Nephron progenitor cell (in vitro differentiated cells): ENCODE results near the gene HBG2.
"Not testable (repeated sequence)": the region's sequence is repeated elsewhere in the genome, so short reads cannot be mapped to it uniquely, and the experiment has no call there.

ENCODE experiments used
- DNase-seq: peaks from one replicate; pipeline ENCODE4 v3.0.0; 2021
- H3K27ac Mint-ChIP-seq: 2 replicates; pipeline ENCODE4 v1.8.0; 2021; ENCODE audit warnings: mild to moderate bottlenecking, moderate library complexity, mixed read lengths
- H3K27me3 Mint-ChIP-seq: 2 replicates; pipeline ENCODE4 v1.8.0; 2021; ENCODE audit warnings: mild to moderate bottlenecking, low read depth, mixed read lengths; ENCODE audit not compliant: poor library complexity
- H3K36me3 Mint-ChIP-seq: 2 replicates; pipeline ENCODE4 v1.8.0; 2021; ENCODE audit warnings: low read depth, mixed read lengths
- H3K4me1 Mint-ChIP-seq: 2 replicates; pipeline ENCODE4 v1.8.0; 2021; ENCODE audit warnings: mixed read lengths
- H3K4me3 Mint-ChIP-seq: 2 replicates; pipeline ENCODE4 v1.8.0; 2021; ENCODE audit warnings: mild to moderate bottlenecking, moderate library complexity, mixed read lengths
- H3K9me3 Mint-ChIP-seq: 2 replicates; pipeline ENCODE4 v1.8.0; 2021; ENCODE audit warnings: mild to moderate bottlenecking, moderate library complexity, mixed read lengths
- CTCF ChIP-seq: fragments of 200-600 bp; sonication (generic); IDR thresholded peaks from 2 replicates; pipeline ENCODE4 v1.5.0; 2021; ENCODE audit warnings: antibody characterized with exemption

The HBG2 gene

GRCh38 chr11:5297721-5298323 is 43.2 kb upstream of the HBG2 start:
- TF ChIP-seq CTCF = no peak
- Mint-ChIP-seq H3K4me3 (no peak overlapping the region), H3K9me3 (no peaks in the 10 kb centered on the region), H3K36me3 (no peaks in the 10 kb centered on the region), H3K27ac (no peak overlapping the region), H3K4me1 (no peaks in the 10 kb centered on the region), H3K27me3 (peaks cover 2% of the 10 kb centered on the region)
- no peak for DNase-seq

- H3K4me1 Mint-ChIP-seq, H3K4me3 Mint-ChIP-seq, H3K27ac Mint-ChIP-seq, DNase-seq, H3K27me3 Mint-ChIP-seq, H3K36me3 Mint-ChIP-seq, H3K9me3 Mint-ChIP-seq: not testable (repeated sequence)
Observed at GRCh38 chr11:5294342-5294995, 39.9 kb upstream of the HBG2 start.

GRCh38 chr11:5293028-5293427 is 38.4 kb upstream of the HBG2 start:
- no peak for DNase-seq
- H3K9me3 Mint-ChIP-seq = no peaks in the 10 kb centered on the region
- H3K36me3 Mint-ChIP-seq = no peaks in the 10 kb centered on the region
- H3K27me3 Mint-ChIP-seq = peaks cover 7% of the 10 kb centered on the region
- TF ChIP-seq CTCF = no peak
- H3K27ac Mint-ChIP-seq = no peak overlapping the region
- H3K4me1 Mint-ChIP-seq = no peaks in the 10 kb centered on the region
- H3K4me3 Mint-ChIP-seq = no peak overlapping the region

GRCh38 chr11:5291207-5291838 is 36.7 kb upstream of the HBG2 start:
- H3K4me3 Mint-ChIP-seq = no peak overlapping the region
- no peak for DNase-seq
- H3K9me3 Mint-ChIP-seq = no peaks in the 10 kb centered on the region
- H3K4me1 Mint-ChIP-seq = no peaks in the 10 kb centered on the region
- TF ChIP-seq CTCF = peak; percentile 56
- H3K27me3 Mint-ChIP-seq = peaks cover 7% of the 10 kb centered on the region
- H3K36me3 Mint-ChIP-seq = no peaks in the 10 kb centered on the region
- H3K27ac Mint-ChIP-seq = no peak overlapping the region

GRCh38 chr11:5290106-5290505 is 35.5 kb upstream of the HBG2 start:
- no peak for TF ChIP-seq CTCF
- Mint-ChIP-seq H3K36me3 (no peaks in the 10 kb centered on the region), H3K27ac (no peak overlapping the region), H3K9me3 (no peaks in the 10 kb centered on the region), H3K27me3 (peaks cover 7% of the 10 kb centered on the region), H3K4me1 (no peaks in the 10 kb centered on the region), H3K4me3 (no peak overlapping the region)
- no peak for DNase-seq

- no peak for TF ChIP-seq CTCF
- Mint-ChIP-seq H3K4me3 (no peak overlapping the region), H3K27me3 (peaks cover 10% of the 10 kb centered on the region), H3K4me1 (no peaks in the 10 kb centered on the region), H3K27ac (no peak overlapping the region), H3K36me3 (no peaks in the 10 kb centered on the region), H3K9me3 (no peaks in the 10 kb centered on the region)
- no peak for DNase-seq
Observed at GRCh38 chr11:5289696-5290095, 35.1 kb upstream of the HBG2 start.
